Chondrocyte (in vitro differentiated cells): ENCODE measurements around the gene CHPF. TPM values are rescaled to one million over a fixed set of nuclear protein-coding genes. Genes with fewer than 3 reads are reported as not detected.

Source experiments
- DNase-seq: peaks from one replicate; pipeline ENCODE4 v3.0.0; 2021; ENCODE audit warnings: mixed read lengths, low spot score
- H3K27ac Mint-ChIP-seq: one replicate; pipeline ENCODE4 v1.8.0; 2021; ENCODE audit warnings: mild to moderate bottlenecking, moderate library complexity, mixed read lengths; ENCODE audit not compliant: unreplicated experiment
- H3K27me3 Mint-ChIP-seq: 2 replicates; pipeline ENCODE4 v1.8.0; 2021; ENCODE audit warnings: low read depth, mixed read lengths
- H3K36me3 Mint-ChIP-seq: 2 replicates; pipeline ENCODE4 v1.8.0; 2021; ENCODE audit warnings: low read depth, mixed read lengths
- H3K4me1 Mint-ChIP-seq: 2 replicates; pipeline ENCODE4 v1.8.0; 2021; ENCODE audit warnings: low read depth, mild to moderate bottlenecking, mixed read lengths
- H3K4me3 Mint-ChIP-seq: one replicate; pipeline ENCODE4 v1.8.0; 2021; ENCODE audit warnings: mild to moderate bottlenecking, moderate library complexity, mixed read lengths; ENCODE audit not compliant: unreplicated experiment
- H3K9me3 Mint-ChIP-seq: 2 replicates; pipeline ENCODE4 v1.8.0; 2021; ENCODE audit warnings: low read depth, mixed read lengths
- CTCF ChIP-seq: fragments of 200-600 bp; sonication (generic); IDR thresholded peaks from 2 replicates; pipeline ENCODE4 v1.5.0; 2021; ENCODE audit warnings: antibody characterized with exemption, mild to moderate bottlenecking, moderate library complexity
- total RNA-seq: library from RNA; stranded (reverse); gene quantifications from 3 replicates; pipeline ENCODE4 v1.2.1, GENCODE V29; 2021

Gene CHPF
- total RNA-seq, 1 donor from 2014 or later, result 276 TPM

- Mint-ChIP-seq H3K9me3 (no peaks in the 10 kb centered on the region), H3K36me3 (peaks cover 7% of the 10 kb centered on the region), H3K4me3 (no peak overlapping the region), H3K27me3 (no peaks in the 10 kb centered on the region), H3K27ac (no peak overlapping the region), H3K4me1 (peaks cover 15% of the 10 kb centered on the region)
- no peak for TF ChIP-seq CTCF
- DNase-seq, result no peak
Measured at GRCh38 chr2:219553463-219553963, 9.9 kb upstream of the CHPF start.

GRCh38 chr2:219553168-219553417 lies 9.5 kb upstream of the CHPF start:
- H3K4me3 Mint-ChIP-seq, result no peak overlapping the region
- TF ChIP-seq CTCF, result no peak
- H3K4me1 Mint-ChIP-seq, result peaks cover 15% of the 10 kb centered on the region
- DNase-seq, result no peak
- no peaks in the 10 kb centered on the region for H3K9me3 Mint-ChIP-seq
- H3K27ac Mint-ChIP-seq, result no peak overlapping the region
- peaks cover 9% of the 10 kb centered on the region for H3K36me3 Mint-ChIP-seq
- H3K27me3 Mint-ChIP-seq, result no peaks in the 10 kb centered on the region

DNA sequence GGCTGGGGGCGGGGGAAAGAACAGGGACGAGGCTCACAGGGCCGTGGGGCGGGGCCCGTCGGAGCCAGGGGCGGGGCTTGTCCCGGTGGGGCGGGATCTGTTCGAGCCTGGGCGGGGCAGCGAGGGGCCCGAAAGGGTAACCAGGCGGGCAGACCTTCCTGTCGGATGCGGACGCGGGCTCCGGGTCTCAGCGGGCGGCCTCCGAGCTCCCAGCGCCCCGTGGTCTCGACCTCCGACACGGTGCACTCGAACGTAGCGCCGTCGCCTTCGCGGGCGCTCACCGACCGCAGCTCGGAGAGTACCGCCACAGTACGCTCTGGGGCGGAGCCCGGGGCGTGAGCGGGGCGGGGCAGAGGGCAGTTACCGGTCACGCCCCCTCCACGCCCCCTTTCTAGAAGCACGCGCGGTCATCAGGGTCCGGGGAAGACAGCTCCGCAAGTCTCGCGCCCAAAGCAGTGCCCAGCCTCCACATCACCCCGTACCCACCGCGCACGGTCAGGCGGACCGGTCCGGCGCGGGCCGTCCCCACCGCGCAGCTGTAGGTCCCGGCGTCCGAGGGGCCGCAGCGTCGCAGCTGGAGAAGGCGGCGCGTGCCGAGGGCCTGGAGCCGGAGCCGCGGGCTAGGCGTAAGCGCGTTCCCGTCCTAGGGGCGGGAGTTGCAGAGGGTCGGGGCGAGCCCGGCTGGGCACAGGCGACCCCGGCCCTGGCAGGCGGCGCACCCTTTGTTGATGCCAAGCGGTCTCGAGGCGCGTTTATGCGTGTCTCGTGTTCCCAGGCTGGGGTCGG lies 9.0 kb upstream of the CHPF start:
- no peak for TF ChIP-seq CTCF
- Mint-ChIP-seq H3K9me3 (no peaks in the 10 kb centered on the region), H3K36me3 (peaks cover 9% of the 10 kb centered on the region), H3K4me3 (peak overlapping the region; percentile 76), H3K4me1 (peaks cover 15% of the 10 kb centered on the region), H3K27me3 (no peaks in the 10 kb centered on the region), H3K27ac (no peak overlapping the region)
- peak; percentile 93 for DNase-seq

DNA sequence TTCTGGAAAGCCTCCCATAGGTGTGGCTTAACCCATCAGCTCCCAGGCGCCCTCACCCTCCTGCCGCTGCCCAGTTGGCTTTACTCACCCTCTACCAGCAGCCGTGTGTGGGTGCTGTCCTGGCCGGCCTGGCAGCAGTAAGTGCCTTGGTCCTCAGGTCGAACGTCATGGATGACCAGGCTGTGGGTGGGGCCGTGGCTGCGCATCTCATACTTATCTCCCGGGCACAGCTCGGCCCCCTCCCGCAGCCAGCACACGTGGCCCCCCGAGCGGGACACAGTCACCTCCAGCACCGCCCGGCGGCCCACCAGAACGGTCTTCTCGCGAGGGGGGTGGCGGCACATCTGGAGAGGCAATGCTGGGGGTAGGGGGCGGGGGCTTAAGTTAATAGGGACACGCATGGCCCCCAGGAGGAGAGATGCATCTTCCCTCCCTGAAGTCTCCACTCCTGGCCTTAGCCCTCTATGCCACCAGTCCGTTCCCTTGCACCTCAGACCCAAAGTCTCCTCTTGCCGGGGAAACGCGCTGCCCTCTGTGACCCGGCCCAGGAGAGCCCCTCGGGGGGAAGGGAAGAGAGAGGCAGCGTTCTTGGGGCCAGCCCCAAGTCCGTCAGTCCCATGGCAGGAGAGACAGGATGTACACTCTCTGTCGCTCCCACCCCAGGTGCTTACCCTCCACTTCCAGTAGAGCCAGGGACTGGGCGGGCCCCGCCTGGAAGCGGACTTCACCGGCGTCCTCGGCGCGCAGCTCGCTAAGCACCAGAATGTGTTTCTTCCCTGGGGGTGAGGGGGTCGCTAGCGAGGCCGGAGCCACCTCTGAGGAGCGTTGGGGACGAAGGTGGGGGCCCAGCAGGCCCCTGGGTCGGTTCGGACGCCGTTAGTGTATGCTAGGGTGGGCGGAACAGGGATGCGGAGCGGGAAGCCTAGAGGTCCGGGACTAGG lies 8.1 kb upstream of the CHPF start:
- Mint-ChIP-seq H3K4me3 (peak overlapping the region; percentile 76), H3K27ac (peak overlapping the region; percentile 27), H3K27me3 (no peaks in the 10 kb centered on the region), H3K4me1 (peaks cover 15% of the 10 kb centered on the region), H3K36me3 (peaks cover 12% of the 10 kb centered on the region), H3K9me3 (no peaks in the 10 kb centered on the region)
- no peak for DNase-seq
- peak; percentile 8 for TF ChIP-seq CTCF

DNA sequence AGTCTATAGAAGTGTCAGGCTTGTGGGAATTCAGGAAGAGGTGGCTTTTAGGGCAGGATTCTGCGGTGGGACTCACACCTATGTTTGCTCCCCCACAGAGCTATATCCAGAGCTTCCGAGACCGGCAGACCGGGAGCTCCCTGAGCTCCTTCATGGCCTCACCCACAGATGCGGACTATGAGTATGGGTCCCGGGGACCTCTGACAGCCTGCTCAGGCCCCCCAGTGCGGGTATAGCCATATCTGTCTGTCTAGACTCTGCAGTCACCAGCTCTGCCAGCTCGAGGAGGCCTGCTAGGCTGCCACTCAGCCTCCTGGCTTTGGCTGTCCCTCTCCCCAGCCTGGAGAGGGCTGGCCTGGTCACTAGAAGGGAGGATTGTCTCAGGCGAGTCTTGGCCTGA lies 6.0 kb upstream of the CHPF start:
- H3K36me3 Mint-ChIP-seq, result peaks cover 11% of the 10 kb centered on the region
- no peak overlapping the region for H3K27ac Mint-ChIP-seq
- no peak overlapping the region for H3K4me3 Mint-ChIP-seq
- no peak for TF ChIP-seq CTCF
- H3K27me3 Mint-ChIP-seq, result no peaks in the 10 kb centered on the region
- no peak for DNase-seq
- H3K4me1 Mint-ChIP-seq, result peaks cover 18% of the 10 kb centered on the region
- H3K9me3 Mint-ChIP-seq, result no peaks in the 10 kb centered on the region
